A549 (cell line): ENCODE measurements around the gene ALG3. TPM values are rescaled to one million over a fixed set of nuclear protein-coding genes. Genes with fewer than 3 reads are reported as not detected.

Experiments
- ATAC-seq, 2 experiments: fragments of 200-7000 bp in 1 of 2; fragments of >200 bp in 1 of 2; cut with Nextera tagmentation in 1 of 2; cut with Tn5 transposase in 1 of 2; 3 replicates each; pipeline versions ENCODE4 v1.8.0 to v1.9.1; 2018 to 2020; ENCODE audit warnings: mild to moderate bottlenecking in 1 of 2, moderate library complexity in 1 of 2
- CTCF ChIA-PET: fragments of 300-600 bp; sonication (Branson Sonifier 250); formaldehyde crosslinking; extraction: SDS; loops from one replicate; lab custom pipeline; 2021; ENCODE audit warnings: antibody characterized with exemption, inconsistent platforms; lab: Yijun Ruan, JAX
- POLR2A ChIA-PET: fragments of 350-600 bp; formaldehyde crosslinking; extraction: SDS; loops from one replicate; lab custom pipeline; 2021; ENCODE audit warnings: antibody characterized with exemption, inconsistent platforms; lab: Yijun Ruan, JAX
- DNase-seq, 2 experiments: peaks; one replicate each; pipeline versions ENCODE4 v3.0.0 to v3.0.0-alpha.2; 2011 to 2016; ENCODE audit warnings: low read depth in 1 of 2, low spot score in 1 of 2
- FAIRE-seq: peaks from 2 replicates; lab custom pipeline; 2011; peaks lifted over from hg19 to GRCh38; lab: Jason Lieb, UNC
- H3K27ac ChIP-seq, 2 experiments: fragments of >200 bp; sonication (Bioruptor Twin); formaldehyde crosslinking; 3 replicates each; pipeline ENCODE4 v1.5.1; 2016 to 2017
- H3K4me1 ChIP-seq: fragments of >200 bp; sonication (Bioruptor Twin); formaldehyde crosslinking; 3 replicates; pipeline ENCODE4 v1.6.1; 2016
- H3K4me2 ChIP-seq: fragments of >200 bp; sonication (Bioruptor Twin); formaldehyde crosslinking; 3 replicates; pipeline ENCODE4 v1.6.1; 2016
- H3K4me3 ChIP-seq: fragments of >200 bp; sonication (Bioruptor Twin); formaldehyde crosslinking; 3 replicates; pipeline ENCODE4 v1.5.1; 2016
- H3K9me3 ChIP-seq: fragments of >200 bp; sonication (Bioruptor Twin); formaldehyde crosslinking; 3 replicates; pipeline ENCODE4 v1.6.1; 2016
- BHLHE40 ChIP-seq: IDR thresholded peaks from 2 replicates; pipeline ENCODE4 v1.6.1; 2012; ENCODE audit warnings: low read depth, low read length, inconsistent platforms
- CBX8 ChIP-seq: fragments of 200-600 bp; sonication (generic); IDR thresholded peaks from 2 replicates; pipeline ENCODE4 v1.6.1; 2016
- CEBPB ChIP-seq, 2 experiments: fragments of >200 bp in 1 of 2; sonication (Bioruptor Twin) in 1 of 2; formaldehyde crosslinking in 1 of 2; IDR thresholded peaks; 2 replicates each; pipeline ENCODE4 v1.6.1; 2012 to 2016
- EHMT2 ChIP-seq: fragments of 200-600 bp; sonication (generic); IDR thresholded peaks from 2 replicates; pipeline ENCODE4 v1.6.1; 2016; ENCODE audit warnings: antibody characterized with exemption, low read depth, mild to moderate bottlenecking, moderate library complexity
- ESRRA ChIP-seq: fragments of 150-350 bp; IDR thresholded peaks from 2 replicates; pipeline ENCODE4 v1.6.1; 2014; ENCODE audit warnings: mild to moderate bottlenecking, low read length, borderline replicate concordance
- FOSL2 ChIP-seq, 2 experiments: fragments of 450-650 bp in 1 of 2; fragments of >200 bp in 1 of 2; sonication (Bioruptor Twin) in 1 of 2; formaldehyde crosslinking; IDR thresholded peaks; 2 replicates each; pipeline versions ENCODE4 v1.5.0 to v1.6.1; 2016 to 2020; ENCODE audit warnings: mild to moderate bottlenecking in 1 of 2, moderate library complexity in 1 of 2
- HDAC2 ChIP-seq: fragments of 200-600 bp; sonication (generic); IDR thresholded peaks from 2 replicates; pipeline ENCODE4 v1.6.1; 2016
- HES2 ChIP-seq: fragments of >200 bp; sonication (Bioruptor Twin); formaldehyde crosslinking; IDR thresholded peaks from 2 replicates; pipeline ENCODE4 v1.6.1; 2016
- HEYL ChIP-seq: fragments of 250-450 bp; sonication (Bioruptor Pico); IDR thresholded peaks from 2 replicates; pipeline ENCODE4 v1.8.0; 2021; ENCODE audit warnings: mild to moderate bottlenecking, moderate library complexity
- HOXA7 ChIP-seq: fragments of 250-450 bp; sonication (Bioruptor Pico); IDR thresholded peaks from 2 replicates; pipeline ENCODE4 v1.5.0; 2020; ENCODE audit warnings: mild to moderate bottlenecking, moderate library complexity
- JUNB ChIP-seq: fragments of >200 bp; sonication (Bioruptor Twin); formaldehyde crosslinking; IDR thresholded peaks from 2 replicates; pipeline ENCODE4 v1.6.1; 2016
- MAX ChIP-seq: IDR thresholded peaks from 2 replicates; pipeline ENCODE4 v1.6.1; 2012
- NFE2L2 ChIP-seq: fragments of 150-350 bp; conservative IDR thresholded peaks from 2 replicates; pipeline ENCODE4 v1.6.1; 2014; ENCODE audit warnings: low read length
- NPAS2 ChIP-seq: fragments of 250-450 bp; sonication (Bioruptor Pico); IDR thresholded peaks from 2 replicates; pipeline ENCODE4 v1.8.0; 2022; ENCODE audit warnings: mild to moderate bottlenecking, moderate library complexity, borderline replicate concordance
- POLR2A ChIP-seq: IDR thresholded peaks from 2 replicates; pipeline ENCODE4 v1.6.1; 2012; ENCODE audit warnings: mild to moderate bottlenecking, low read length
- POLR2AphosphoS2 ChIP-seq: conservative IDR thresholded peaks from 2 replicates; pipeline ENCODE4 v1.6.1; 2012; ENCODE audit warnings: low read length, improper control_type of control experiment, inconsistent platforms
- RAD21 ChIP-seq, 2 experiments: fragments of >200 bp in 1 of 2; sonication (Bioruptor Twin) in 1 of 2; formaldehyde crosslinking in 1 of 2; IDR thresholded peaks in 1 of 2; conservative IDR thresholded peaks in 1 of 2; 2 replicates in 1 of 2; 3 replicates in 1 of 2; pipeline ENCODE4 v1.6.1; 2012 to 2018; ENCODE audit warnings: inconsistent platforms in 1 of 2
- REST ChIP-seq: fragments of 200-600 bp; sonication (generic); IDR thresholded peaks from 2 replicates; pipeline ENCODE4 v1.6.1; 2016; ENCODE audit warnings: antibody characterized with exemption, mild to moderate bottlenecking, moderate library complexity
- RFX5 ChIP-seq: fragments of 450-650 bp; IDR thresholded peaks from 2 replicates; pipeline ENCODE4 v1.7.1; 2014; ENCODE audit warnings: antibody characterized with exemption, mild to moderate bottlenecking, moderate library complexity
- SMC3 ChIP-seq: fragments of >200 bp; sonication (Bioruptor Twin); formaldehyde crosslinking; IDR thresholded peaks from 3 replicates; pipeline ENCODE4 v1.6.1; 2018; ENCODE audit warnings: inconsistent platforms
- ZC3H11A ChIP-seq: fragments of 450-650 bp; IDR thresholded peaks from 2 replicates; pipeline ENCODE4 v1.6.1; 2014; ENCODE audit warnings: antibody characterized with exemption, mild to moderate bottlenecking
- ZNF302 ChIP-seq: fragments of 250-450 bp; sonication (Bioruptor Pico); IDR thresholded peaks from 2 replicates; pipeline ENCODE4 v1.9.0; 2021; ENCODE audit warnings: inconsistent platforms, mild to moderate bottlenecking, moderate library complexity
- ZSCAN20 ChIP-seq: fragments of 250-450 bp; sonication (Bioruptor Pico); IDR thresholded peaks from 2 replicates; pipeline ENCODE4 v1.8.0; 2022; ENCODE audit warnings: mild to moderate bottlenecking, moderate library complexity
- WGBS: methylation state at CpG from one replicate; pipeline ENCODE4 v1.1.6; 2017; ENCODE audit errors: missing lambda C conversion rate; 5-methylcytosine and 5-hydroxymethylcytosine counted together
- polyA plus RNA-seq, 4 experiments: library from polyadenylated mRNA; depleted of rRNA in 3 of 4; stranded (reverse); fragments of >200 nt; fragmentation: RNase III in 1 of 4; extraction: RNeasy Plus Mini Kit Qiagen cat#74134 plus additional on column Dnase treatment in 1 of 4; gene quantifications; 2 replicates in 3 of 4; 3 replicates in 1 of 4; pipeline ENCODE4 v1.2.3, GENCODE V29; 2011 to 2017
- TF ChIP-seq, protein P1 (sequence below): fragments of >200 bp; sonication (Bioruptor Twin); formaldehyde crosslinking; IDR thresholded peaks from 3 replicates; pipeline ENCODE4 v1.5.1; 2016
- TF ChIP-seq, protein P2 (sequence below): IDR thresholded peaks from 2 replicates; pipeline ENCODE4 v1.6.1; 2012
- TF ChIP-seq, protein P3 (sequence below): fragments of >200 bp; sonication (Bioruptor Twin); formaldehyde crosslinking; IDR thresholded peaks from 3 replicates; pipeline ENCODE4 v1.6.1; 2016
- TF ChIP-seq, protein P4 (sequence below): IDR thresholded peaks from 2 replicates; pipeline ENCODE4 v1.6.1; 2012; ENCODE audit warnings: low read depth, borderline replicate concordance

ALG3 gene
- polyA plus RNA-seq, 2 of the 4 experiments (the other 2 are of a cell fraction): 49.1 to 59.6 TPM

DNA sequence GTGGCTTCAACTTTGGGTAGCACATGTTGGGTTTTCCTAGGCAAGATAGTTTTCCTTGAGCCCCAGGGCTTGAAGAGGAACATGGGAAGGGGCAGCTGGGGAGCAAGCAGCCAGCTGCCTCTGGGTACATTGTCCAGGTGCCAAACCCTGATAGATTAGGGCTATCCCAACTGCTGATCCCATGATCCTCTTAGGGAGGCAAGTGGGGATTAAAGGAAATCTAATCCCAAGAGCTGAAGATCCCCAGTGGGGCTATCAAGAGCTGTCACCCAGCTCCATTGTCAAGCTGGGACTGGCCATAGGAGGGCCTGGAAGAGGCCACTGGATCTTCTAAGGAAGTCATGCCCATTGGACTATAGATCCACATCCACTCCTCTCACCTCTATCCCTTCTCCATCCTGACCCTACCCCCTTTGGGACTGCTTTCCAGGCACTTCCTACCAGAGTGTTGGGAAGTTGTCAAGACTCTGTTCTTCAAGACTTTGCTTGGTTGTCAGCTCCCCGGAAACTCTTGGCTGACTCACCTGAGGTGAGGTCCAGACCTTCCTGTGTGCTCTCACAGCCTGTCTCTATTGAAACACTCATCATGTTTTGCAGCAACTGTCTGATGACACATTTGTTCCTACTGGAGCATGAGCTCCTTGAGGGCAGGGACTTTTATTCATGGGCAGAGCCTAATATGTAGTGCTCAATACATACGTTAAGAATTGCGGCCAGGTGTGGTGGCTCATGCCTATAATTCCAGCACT is 6.7 kb upstream of the ALG3 start:
- Histone ChIP-seq H3K9me3 (no peaks in the 10 kb centered on the region), H3K4me1 (peaks cover 7% of the 10 kb centered on the region; the same call in 2 of the 3 replicates), H3K27ac (no peak overlapping the region)
- no peak for DNase-seq
- ATAC-seq: no peak
- POLR2A ChIA-PET: no interaction called here
- TF ChIP-seq JUNB: no peak
- TF ChIP-seq RFX5: no peak
- no peak for TF ChIP-seq RAD21 (conservative IDR thresholded peaks at IDR 0.05 in 1 of 2, IDR thresholded peaks at IDR 0.05 in 1 of 2)
- TF ChIP-seq, all 56 proteins: peak for 0
- FAIRE-seq: no peak
- H3K4me2 ChIP-seq: no peak overlapping the region
- WGBS: 89% methylated on average over 3 of the region's 3 CpGs
- no peak overlapping the region for H3K4me3 ChIP-seq
- CTCF ChIA-PET: interaction anchor here (0.6 to 2.6 kb wide), 4 partner anchors 27 to 238 kb away, joined by 3 to 7 read pairs (median 3); partner anchors contain the start of gene ABCC5

GRCh38 chr3:184250167-184250828 is 1.5 kb upstream of the ALG3 start:
- FAIRE-seq (no peak), DNase-seq (peak; percentile 86 to 90), ATAC-seq (peak; percentile 86 to 87)
- Histone ChIP-seq H3K9me3 (no peaks in the 10 kb centered on the region), H3K4me1 (peaks cover 8% of the 10 kb centered on the region; the same call in 2 of the 3 replicates), H3K4me3 (peak overlapping the region; percentile 57), H3K4me2 (peak overlapping the region; percentile 61), H3K27ac (peak overlapping the region; percentile 79 to 98)
- 18% methylated on average over 17 of the region's 20 CpGs for WGBS
- TF ChIP-seq HDAC2: no peak
- no peak for TF ChIP-seq REST
- TF ChIP-seq, protein P1, sequence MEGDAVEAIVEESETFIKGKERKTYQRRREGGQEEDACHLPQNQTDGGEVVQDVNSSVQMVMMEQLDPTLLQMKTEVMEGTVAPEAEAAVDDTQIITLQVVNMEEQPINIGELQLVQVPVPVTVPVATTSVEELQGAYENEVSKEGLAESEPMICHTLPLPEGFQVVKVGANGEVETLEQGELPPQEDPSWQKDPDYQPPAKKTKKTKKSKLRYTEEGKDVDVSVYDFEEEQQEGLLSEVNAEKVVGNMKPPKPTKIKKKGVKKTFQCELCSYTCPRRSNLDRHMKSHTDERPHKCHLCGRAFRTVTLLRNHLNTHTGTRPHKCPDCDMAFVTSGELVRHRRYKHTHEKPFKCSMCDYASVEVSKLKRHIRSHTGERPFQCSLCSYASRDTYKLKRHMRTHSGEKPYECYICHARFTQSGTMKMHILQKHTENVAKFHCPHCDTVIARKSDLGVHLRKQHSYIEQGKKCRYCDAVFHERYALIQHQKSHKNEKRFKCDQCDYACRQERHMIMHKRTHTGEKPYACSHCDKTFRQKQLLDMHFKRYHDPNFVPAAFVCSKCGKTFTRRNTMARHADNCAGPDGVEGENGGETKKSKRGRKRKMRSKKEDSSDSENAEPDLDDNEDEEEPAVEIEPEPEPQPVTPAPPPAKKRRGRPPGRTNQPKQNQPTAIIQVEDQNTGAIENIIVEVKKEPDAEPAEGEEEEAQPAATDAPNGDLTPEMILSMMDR: peak; percentile 73
- no peak for TF ChIP-seq ZC3H11A
- no peak for TF ChIP-seq ZNF302
- TF ChIP-seq ZSCAN20 (CRISPR knock-in tag): no peak
- no peak for TF ChIP-seq CEBPB (IDR thresholded peaks at IDR 0.05)
- TF ChIP-seq MAX: no peak
- no peak for TF ChIP-seq FOSL2 (IDR thresholded peaks at IDR 0.05)
- no peak for TF ChIP-seq FOSL2 (CRISPR knock-in tag; IDR thresholded peaks at IDR 0.05)
- TF ChIP-seq ESRRA: no peak
- no peak for TF ChIP-seq CBX8
- no peak for TF ChIP-seq HOXA7 (CRISPR knock-in tag)
- no peak for TF ChIP-seq BHLHE40
- no peak for TF ChIP-seq EHMT2
- TF ChIP-seq HEYL: no peak
- TF ChIP-seq NPAS2 (CRISPR knock-in tag): no peak
- TF ChIP-seq, protein P2, sequence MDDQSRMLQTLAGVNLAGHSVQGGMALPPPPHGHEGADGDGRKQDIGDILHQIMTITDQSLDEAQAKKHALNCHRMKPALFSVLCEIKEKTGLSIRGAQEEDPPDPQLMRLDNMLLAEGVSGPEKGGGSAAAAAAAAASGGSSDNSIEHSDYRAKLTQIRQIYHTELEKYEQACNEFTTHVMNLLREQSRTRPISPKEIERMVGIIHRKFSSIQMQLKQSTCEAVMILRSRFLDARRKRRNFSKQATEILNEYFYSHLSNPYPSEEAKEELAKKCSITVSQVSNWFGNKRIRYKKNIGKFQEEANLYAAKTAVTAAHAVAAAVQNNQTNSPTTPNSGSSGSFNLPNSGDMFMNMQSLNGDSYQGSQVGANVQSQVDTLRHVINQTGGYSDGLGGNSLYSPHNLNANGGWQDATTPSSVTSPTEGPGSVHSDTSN: no peak
- TF ChIP-seq, protein P3, sequence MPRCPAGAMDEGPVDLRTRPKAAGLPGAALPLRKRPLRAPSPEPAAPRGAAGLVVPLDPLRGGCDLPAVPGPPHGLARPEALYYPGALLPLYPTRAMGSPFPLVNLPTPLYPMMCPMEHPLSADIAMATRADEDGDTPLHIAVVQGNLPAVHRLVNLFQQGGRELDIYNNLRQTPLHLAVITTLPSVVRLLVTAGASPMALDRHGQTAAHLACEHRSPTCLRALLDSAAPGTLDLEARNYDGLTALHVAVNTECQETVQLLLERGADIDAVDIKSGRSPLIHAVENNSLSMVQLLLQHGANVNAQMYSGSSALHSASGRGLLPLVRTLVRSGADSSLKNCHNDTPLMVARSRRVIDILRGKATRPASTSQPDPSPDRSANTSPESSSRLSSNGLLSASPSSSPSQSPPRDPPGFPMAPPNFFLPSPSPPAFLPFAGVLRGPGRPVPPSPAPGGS: no peak
- TF ChIP-seq, protein P4, sequence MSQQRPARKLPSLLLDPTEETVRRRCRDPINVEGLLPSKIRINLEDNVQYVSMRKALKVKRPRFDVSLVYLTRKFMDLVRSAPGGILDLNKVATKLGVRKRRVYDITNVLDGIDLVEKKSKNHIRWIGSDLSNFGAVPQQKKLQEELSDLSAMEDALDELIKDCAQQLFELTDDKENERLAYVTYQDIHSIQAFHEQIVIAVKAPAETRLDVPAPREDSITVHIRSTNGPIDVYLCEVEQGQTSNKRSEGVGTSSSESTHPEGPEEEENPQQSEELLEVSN: no peak
- peak; percentile 59 for TF ChIP-seq SMC3
- no peak for TF ChIP-seq POLR2AphosphoS2
- no peak for TF ChIP-seq HES2
- no peak for TF ChIP-seq POLR2A
- TF ChIP-seq NFE2L2: no peak
- no peak for TF ChIP-seq RFX5
- TF ChIP-seq RAD21 (conservative IDR thresholded peaks at IDR 0.05 in 1 of 2, IDR thresholded peaks at IDR 0.05 in 1 of 2): peak; percentile 62 to 63
- ChIA-PET POLR2A (no interaction called here), CTCF (interaction anchor here (0.6 to 1.8 kb wide), 28 partner anchors 10 to 351 kb away, joined by 3 to 27 read pairs (median 4); partner anchors contain the start of genes CAMK2N2 and EIF2B5)
